NCI-H2029 treated with DMSO at 0.1 percent for 48 hours (cell line): ENCODE results near the gene EFEMP2.

Experiments used
- DNase-seq: peaks from one replicate; lab custom pipeline; 2025; lab: John Stamatoyannopoulos, UW

EFEMP2 gene

DNA sequence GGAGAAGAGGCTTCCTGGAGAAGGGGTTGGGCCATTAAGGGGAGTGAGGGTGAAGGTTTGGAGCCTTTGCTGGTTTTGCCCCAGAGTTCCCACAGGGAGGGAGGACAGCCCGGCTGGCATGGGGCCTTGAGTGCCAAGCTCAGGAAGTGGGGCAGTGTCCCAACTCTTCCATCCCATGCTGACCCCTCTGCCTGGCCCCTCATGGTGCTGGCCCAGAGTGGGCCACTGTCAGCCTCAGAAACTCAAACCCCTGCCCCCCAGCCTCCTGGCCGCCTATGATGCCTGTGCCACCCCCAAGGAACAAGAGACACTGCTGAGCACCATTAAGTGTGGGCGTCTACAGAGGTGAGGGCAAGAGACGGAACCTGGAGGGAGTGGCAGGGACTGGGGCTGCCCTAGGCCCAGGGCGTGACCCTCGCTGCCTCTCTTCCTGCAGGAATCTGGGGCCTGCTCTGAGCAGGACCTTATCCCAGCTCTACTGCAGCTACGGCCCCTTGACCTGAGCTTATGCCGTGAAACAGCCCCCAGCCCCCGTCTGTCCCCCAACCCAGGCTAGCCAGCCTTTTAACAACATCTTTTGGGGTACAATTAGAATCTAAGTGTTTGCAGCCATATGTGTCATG is 6.9 kb downstream of the EFEMP2 start:
- no peak for DNase-seq

DNA sequence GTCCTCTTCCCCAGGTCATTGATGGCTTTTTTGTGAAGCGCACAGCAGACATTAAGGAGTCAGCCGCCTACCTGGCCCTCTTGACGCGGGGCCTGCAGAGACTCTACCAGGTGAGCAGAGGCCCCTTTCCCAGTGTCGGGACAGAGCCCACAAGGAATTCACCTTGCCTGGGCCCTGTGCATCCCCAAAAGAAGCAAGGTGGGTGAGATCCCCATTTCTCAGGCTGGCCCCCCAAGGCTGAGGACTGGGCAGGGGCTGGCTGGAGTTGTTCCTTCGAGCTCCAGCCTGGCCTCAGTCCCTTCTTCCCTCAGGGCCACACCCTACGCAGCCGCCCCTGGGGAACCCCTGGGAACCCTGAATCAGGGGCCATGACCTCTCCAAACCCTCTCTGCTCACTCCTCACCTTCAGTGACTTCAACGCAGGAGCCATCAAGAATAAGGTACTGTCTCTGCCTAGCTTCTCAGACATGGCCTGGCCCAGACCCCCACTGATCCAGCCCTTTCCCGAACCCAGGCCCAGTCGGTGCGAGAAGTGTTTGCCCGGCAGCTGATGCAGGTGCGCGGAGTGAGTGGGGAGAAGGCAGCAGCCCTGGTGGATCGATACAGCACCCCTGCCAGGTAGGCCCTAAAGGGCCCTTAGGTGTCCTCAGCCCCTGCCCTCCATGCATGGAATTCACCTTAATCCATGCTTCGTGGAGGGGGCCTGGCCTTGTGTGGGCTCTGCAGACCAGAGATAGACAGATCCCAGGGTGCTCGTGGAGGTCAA is 7.7 kb downstream of the EFEMP2 start:
- DNase-seq, result no peak

DNA sequence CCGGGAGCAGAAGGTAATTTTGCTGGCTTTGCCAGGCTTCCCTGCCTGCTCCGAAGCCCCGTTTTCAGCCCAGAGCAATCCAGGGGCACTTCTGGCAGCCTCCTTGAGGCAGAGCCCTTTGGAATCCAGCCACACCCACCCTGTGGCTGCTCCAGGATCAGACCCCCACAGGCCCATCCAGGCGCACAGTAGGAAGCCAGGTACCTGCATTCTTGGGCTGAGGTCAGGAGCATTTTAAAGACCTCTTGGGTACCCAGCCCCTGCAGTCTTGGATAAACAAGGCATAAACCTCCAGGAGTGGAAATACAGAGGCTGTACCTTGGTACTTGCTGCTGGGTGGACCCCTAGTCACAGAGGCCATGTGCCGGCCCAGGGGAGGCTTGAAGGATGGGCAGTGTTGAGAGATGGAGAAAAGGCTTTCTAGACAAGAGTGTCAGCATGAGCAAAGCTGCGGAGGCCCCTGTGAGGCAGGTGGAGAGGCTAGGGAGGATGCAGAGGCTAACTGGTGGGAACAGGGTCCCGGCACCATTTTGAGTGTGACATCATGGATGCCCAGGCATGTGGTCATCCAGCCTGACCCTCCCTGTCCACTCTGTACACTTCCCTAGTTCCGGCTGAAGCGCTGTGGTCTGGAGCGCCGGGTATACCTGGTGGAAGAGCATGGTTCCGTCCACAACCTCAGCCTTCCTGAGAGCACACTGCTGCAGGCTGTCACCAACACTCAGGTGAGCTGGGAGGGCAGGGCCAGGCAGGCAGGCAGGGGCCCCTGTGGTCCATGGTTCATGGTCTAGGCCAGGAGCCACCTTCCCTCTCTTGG is 8.5 kb downstream of the EFEMP2 start:
- DNase-seq, result no peak

DNA sequence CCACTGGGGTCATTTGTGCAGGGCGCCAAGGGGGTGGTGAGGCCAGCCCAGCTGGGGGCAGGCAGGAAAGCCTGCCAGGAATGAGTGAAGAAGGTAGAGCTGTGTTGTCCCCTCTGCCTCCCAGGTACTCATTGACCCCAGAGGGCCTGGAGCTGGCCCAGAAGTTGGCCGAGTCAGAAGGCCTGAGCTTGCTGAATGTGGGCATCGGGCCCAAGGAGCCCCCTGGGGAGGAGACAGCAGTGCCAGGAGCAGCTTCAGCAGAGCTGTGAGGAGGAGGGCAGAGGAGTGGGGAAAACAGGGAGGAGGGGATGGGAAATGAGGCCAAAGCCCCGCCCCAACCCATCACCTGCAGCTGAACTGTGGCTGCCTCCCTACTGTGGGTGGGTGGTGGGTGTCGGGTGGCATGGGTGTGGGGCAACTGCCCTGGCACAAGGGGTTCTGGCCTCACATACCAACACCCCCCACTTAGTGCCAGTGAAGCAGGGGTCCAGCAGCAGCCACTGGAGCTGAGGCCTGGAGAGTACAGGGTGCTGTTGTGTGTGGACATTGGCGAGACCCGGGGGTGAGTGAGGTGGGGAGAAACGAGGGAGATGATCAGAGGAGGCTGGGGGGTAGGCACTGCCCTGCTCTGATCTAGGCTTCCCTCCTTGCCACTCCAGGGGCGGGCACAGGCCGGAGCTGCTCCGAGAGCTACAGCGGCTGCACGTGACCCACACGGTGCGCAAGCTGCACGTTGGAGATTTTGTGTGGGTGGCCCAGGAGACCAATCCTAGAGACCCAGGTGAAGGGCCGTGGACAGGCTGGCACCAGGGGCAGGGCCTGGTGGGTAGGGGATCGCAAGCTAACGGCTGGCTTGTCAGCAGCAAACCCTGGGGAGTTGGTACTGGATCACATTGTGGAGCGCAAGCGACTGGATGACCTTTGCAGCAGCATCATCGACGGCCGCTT is 9.4 kb downstream of the EFEMP2 start:
- no peak for DNase-seq

DNA sequence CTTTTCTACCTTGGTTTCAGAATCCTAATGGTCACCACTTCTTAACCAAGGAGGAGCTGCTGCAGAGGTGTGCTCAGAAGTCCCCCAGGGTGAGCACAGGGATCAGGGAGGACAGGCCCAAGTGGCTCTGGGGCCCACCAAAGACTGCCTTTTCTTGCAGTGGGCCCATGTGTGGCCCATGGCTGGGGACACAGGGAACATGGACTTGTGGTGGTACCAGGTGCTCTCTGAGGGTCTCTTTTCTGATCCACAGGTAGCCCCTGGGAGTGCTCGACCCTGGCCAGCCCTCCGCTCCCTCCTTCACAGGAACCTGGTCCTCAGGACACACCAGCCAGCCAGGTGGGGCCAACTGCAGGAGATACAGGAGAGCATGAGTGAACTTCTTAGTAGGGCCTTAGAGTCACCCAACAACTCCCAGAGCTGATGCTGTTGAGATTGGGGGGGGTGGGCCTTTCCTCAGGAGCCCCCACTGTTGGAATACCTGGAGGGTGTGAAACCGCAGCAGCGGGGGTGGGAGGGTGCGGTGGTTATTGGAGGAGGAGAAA is 10.3 kb downstream of the EFEMP2 start:
- no peak for DNase-seq

DNA sequence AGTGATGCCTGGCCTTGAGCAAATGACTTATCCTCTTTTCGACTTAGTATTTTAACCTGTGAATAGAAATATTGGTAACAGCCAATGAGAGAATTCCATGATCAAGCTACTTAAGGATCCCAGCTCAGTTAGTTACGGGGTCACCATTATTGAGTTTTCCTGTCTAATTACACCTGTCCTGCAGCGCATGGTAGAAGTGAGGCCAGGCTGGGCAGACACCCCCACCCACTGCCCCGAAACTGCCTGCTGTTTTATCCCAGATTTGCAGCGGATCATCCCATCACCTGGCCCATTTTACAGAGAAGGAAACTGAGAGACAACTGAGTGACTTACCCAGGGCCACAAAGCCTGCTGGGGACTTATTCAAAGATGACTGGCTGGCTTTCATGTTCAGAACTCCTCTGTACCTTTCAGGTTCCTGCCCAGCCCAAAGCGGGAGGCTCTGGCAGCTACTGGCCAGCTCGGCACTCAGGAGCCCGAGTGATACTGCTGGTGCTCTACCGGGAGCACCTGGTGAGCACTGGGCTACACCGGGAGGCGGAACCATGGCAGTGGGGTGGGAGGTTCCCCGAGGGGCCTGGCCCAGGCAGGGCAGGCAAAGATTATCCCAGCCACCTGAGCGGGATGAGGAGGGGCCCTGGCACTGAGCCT is 10.9 kb downstream of the EFEMP2 start:
- DNase-seq, result no peak

DNA sequence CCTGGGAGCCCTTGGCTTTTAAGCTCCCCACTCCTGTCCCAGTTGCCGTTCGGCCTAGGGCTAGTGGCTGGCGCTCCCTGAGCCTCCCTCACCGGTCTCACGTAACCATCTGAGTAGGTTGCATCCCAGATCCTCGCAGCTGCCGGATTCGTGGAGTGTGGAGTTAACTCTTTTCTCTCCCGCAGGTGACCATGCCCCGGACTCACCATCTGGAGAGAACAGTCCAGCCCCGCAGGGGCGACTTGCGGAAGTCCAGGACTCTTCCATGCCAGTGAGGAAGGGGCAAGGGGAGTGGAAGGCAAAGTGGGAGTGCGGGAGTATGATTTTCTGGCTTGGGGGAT is 11.5 kb downstream of the EFEMP2 start:
- no peak for DNase-seq

DNA sequence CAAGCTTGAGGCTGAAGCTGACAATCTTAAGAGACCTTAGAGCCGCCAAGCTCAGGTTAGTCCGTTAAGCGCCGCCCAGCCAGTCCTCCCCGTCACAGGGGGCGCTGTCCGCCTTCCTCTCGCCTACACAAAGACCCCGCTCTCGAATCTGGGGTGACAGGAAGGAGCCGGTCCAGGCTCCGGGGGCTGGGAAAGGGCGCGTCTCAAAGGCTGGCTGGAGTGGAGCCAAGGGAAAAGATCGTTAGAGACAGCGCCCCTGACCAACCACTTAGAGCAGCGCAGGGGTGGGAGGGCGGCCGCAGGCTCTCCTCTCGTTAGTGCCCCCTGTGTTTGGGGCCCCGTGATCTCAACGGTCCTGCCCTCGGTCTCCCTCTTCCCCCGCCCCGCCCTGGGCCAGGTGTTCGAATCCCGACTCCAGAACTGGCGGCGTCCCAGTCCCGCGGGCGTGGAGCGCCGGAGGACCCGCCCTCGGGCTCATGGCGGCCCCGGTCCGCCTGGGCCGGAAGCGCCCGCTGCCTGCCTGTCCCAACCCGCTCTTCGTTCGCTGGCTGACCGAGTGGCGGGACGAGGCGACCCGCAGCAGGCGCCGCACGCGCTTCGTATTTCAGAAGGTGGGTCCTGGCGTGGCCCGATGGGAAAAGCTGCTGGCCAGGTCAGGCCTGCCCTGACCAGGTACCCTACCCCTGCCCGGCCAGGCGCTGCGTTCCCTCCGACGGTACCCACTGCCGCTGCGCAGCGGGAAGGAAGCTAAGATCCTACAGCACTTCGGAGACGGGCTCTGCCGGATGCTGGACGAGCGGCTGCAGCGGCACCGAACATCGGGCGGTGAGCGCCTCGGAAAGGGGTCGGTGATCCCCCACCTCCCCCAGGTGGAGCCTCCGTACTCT is 12.1 kb downstream of the EFEMP2 start, which contains the start of gene MUS81:
Gene MUS81, plus strand, starts transcription at position 156 of the 887 bp plus-strand sequence. Its CDS starts 321 bp downstream, at position 477.
- DNase-seq, result peak; percentile 91

DNA sequence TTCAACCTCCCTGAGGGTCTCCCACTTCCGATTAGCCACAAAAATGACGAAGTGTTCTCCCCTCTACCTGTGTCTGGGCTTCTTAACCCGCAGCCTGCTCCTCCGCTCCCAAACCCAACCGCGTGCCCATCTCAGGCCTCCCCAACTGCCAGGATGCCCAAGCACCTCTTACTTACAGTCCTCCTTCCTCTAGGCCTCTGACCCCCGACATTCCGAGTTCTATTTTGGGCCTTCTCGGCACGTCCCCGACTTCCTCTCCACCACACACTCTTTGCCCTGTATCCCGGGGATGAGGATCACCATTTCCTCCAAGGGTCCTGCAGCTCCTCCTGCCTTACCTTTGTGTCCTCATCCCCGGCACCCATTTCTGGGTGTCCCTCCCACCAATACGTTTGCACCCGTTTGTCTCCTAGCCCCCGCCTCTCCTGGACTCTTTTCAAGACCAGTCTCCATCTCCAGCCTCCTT is 12.8 kb downstream of the EFEMP2 start:
- no peak for DNase-seq

DNA sequence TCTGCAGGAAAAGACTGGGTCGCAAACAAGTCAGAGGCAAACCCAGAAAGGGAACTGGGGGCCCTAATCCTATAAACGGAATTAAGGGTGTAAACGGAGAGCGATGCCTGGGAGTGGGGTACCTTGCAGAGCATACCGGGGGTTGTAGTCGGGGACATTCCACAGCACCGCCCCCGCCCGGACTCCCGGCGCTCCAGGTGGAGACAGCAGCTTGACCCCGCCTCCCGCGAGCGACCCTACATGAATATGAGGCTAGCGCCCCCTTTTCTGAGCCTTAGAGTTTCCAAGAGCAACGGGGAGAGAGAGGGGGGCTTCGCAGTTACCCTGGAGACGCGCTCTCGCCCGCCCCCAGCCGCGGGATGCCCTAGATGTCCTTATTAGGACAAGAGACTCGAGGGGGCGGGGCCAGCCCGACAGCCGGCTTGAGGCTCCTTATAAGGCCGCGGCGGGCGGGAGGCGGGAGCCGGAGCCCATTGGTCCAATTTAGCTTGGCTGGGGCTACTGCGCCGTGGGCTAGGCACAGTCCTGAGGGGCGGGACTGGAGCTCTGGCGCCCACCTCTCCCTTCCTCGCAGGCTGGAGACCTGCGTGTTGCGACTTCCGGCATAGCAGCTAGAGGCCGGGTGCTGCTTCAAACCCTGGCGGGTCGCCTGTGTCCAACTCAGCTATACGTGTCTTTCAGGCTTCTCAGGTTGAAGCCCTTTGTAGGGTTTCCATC is 13.3 kb downstream of the EFEMP2 start:
- DNase-seq, result peak; percentile 89

DNA sequence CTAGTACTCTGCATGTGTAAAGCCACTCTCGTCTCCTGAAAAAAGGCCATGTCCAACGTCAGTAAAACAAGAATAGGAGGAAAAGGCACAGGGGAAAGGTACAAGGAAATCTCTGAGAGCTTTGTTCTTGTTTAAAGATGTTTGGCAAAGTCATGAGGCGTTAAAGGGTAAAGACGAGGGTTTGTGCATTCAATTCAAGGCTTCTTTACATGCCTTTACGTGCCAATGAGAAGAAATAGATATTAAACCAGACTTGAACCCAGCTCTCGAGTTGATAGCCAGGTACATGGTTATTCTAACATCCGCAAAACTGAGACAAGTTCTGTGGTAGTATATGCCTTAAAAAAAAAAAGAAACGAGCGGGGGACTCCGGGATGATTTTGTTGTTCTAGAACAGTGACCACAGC is 13.9 kb downstream of the EFEMP2 start:
- no peak for DNase-seq

DNA sequence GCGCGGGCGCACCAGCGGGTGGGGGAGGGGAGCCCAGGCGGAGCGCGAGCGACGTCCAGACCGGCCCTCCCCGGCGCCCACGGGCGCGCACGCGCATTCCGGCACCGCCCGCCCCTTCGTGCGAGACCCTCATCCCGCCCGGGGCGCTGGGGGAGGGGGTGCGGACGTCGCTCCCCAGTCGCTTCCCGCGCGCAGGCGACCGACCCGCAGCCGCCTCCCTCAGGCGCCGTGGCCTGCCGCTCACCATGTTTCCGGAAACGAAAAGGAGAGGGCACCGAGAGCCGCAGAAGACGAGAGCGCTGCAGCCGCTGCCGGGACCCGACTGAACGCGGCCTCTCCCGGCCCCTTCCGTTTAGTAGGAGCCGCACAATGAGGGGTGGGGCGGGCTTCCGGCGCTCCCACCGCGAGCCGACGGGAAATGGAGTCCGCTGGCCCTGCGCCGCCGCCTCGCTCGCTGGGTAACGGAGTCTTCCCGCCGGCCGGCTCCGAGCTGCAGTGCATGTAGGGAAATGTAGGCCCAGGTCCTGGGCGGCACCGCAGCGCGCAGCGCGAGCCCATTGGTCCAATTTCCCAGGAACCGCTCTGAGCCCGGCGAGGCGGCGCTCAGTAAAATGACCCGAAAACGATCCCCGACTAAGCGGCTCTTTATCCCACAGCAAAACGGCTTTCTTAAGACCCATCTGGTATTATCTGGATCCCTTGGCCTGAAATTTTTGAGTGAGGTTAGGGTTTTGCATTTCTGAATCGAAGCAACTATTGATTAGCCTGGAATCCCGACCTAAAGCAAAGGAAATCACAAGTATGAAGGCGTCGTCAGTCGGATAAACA is 14.5 kb downstream of the EFEMP2 start, which contains the start of gene CFL1:
Gene CFL1, minus strand, starts transcription at position 328 of the 828 bp plus-strand sequence. Its CDS starts 81 bp downstream, at position 247.
- peak; percentile 95 for DNase-seq

DNA sequence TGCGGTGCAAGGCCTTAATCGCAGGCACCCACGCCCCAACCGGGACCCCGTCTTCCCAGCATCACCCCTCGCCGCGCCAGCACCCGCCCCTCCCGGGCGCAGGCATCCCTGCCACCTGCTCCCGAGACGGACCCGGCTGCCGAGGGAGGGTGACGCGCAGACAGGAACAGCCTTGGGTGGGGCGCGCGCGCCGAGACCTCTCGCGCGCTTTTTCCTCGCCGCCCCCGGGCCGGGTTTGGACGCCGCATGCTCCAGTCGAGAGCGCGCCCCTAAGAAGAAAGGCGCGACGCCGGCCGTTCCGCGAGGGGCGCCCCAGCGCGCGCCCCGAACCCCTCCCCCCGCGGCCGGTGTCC is 15.1 kb downstream of the EFEMP2 start:
- DNase-seq, result no peak

DNA sequence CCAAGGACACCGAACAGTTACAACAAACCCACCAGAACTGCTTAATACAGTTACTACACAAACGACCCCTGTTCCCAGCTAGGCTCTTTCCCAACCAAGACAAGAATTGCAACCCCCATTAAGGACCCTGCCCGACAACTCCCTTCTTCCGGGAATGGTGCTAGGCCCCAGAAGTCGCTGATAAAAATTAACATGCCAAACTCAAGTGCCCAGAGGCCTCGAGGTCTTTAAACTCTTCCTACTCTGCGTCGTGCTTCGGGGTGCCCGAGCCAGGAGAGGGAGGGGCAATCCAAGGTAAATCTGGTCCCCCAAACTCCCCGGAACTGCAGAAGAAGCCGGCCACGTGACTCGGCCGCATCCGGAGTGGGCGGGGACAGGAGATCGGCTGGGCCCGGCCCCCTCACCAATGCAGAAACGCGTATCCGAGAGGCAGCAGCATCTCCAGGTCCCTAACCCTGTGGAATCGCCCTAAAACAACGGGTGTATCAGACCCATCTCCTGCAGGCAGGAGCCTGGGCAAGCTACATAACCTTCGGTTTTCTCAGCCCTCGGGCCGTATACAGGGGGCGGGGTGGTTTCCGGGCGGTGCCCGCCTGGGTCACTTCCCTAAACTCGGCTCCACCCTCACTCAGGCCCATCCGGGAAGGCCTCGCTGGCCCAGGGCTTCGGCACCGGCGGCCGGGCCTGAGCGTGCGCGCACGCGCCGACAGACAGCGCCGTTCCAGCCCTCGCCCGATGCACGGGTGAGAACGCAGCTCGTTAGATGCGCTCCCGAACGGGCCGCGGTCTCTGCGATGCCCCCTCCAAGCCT is 15.7 kb downstream of the EFEMP2 start:
- DNase-seq, result no peak

DNA sequence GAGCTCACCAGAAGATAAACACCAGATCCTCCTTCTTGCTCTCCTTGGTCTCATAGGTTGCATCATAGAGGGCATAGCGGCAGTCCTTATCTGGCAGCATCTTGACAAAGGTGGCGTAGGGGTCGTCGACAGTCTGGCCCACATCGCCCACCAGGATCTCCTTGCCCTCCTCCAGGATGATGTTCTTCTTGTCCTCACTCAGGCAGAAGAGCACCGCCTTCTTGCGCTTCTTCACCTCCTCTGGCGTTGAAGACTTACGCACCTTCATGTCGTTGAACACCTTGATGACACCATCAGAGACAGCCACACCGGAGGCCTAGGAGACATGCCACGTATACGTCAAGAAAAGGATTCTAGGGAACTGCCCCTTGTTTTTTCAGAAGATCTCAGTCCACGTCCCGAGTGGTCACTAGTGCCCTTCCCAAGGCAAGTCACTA is 16.7 kb downstream of the EFEMP2 start:
- no peak for DNase-seq

DNA sequence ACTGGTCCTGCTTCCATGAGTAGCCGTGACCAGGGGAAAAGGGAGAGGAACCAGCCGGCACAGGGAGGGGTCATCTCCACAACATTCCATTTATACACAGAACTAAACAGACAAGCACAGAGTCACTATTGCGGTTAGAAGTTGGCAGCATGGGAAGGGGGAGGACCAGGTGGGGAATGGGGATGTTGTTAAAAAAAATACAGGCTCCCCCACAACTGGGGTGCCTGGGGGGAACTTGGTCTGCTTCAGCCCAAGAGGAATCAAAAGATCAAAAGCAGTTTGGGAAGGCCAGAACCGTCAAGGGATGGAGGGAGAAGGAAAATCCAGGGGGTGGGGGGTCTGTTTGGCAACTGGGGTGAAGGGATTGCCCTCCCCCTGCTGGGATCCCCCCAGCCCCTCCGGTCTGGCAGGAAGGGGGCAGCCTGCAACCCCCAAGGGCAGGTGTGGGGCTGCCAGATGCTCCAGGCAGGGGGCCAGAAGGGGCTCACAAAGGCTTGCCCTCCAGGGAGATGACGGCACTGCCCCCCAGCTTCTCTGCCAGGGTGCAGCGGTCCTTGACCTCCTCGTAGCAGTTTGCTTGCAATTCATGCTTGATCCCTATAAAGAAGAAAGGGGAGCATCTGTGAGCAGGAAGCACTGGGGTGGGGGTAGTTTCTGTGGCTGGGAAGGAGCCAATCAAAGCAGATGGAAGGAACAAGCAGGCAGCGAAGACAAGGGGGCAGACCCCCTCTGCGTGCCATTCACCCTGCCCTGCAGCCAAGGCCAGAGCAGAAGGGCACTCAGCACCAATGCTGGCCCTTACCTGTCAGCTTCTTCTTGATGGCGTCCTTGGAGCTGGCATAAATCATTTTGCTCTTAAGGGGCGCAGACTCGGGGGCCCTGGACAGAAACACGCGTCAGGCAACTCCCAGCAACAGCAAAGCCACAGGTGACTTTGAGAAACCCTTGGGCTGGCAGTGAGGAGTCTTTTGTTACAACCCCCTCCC is 17.5 kb downstream of the EFEMP2 start:
- DNase-seq, result no peak
